HG02763 (cell line): ENCODE measurements around the gene DNAJB4.
"Not testable (repeated sequence)": the region's sequence is repeated elsewhere in the genome, so short reads cannot be mapped to it uniquely, and the experiment has no call there.

Source experiments
- ATAC-seq: cut with Tn5 transposase; IDR thresholded peaks from one replicate; pipeline ENCODE4 v1.9.1; 2021; ENCODE audit warnings: mild to moderate bottlenecking, moderate library complexity; ENCODE audit not compliant: unreplicated experiment

Gene DNAJB4

DNA sequence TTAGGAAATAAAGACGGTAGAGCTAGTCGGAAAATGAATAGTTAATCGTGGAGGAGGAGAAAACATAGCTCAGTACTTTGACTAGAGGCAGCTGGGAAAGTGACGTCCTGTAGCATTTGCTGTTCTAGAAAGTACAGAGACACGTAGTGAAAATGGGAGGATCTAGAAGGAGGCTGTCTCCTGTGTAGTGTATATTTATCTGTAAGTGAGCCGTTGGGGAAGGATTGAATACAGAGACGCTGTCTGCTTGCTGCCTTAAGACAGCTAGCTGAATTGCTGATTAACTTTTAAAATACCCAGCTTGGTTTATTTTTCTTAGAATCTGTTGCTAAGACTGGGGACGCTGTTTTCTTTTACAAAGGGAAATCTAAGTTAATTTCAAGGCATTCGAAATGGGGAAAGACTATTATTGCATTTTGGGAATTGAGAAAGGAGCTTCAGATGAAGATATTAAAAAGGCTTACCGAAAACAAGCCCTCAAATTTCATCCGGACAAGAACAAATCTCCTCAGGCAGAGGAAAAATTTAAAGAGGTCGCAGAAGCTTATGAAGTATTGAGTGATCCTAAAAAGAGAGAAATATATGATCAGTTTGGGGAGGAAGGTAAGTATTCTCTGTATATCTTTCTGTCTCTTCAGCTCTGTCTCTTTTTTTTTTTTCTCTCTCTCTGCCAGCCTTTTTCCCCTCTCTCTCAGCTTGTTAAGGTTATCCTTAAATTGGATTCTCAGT lies at the start of gene DNAJB4:
TSS of gene DNAJB4 (plus strand) at position 221 of the 729 bp plus-strand sequence. CDS start at position 393, 172 bp downstream.
- peak; percentile 99 for ATAC-seq

GRCh38 chr1:77955709-77956108 lies 49.0 kb upstream of the DNAJB4 start:
- ATAC-seq = no peak

DNA sequence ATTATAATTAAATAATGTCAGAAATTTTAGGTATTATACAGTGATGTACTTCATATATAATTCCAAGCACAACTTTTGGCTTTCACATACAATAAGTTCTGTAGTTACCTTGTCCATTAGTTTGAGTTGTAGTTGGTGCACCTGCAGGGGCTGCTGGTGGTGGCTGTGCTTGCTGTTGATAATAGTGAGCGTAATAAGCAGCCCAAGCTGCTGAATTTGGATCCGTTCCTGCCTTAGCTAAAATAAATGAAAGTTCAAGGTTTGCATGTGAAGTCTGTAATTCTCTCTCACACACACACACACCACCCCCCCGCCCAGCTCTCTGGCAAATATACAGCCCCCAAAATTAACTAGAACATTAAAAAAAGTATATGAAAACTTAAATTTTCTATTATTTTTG lies 48.3 kb upstream of the DNAJB4 start:
- no peak for ATAC-seq

- ATAC-seq = no peak
Observed at GRCh38 chr1:77958391-77958790, 46.3 kb upstream of the DNAJB4 start.

DNA sequence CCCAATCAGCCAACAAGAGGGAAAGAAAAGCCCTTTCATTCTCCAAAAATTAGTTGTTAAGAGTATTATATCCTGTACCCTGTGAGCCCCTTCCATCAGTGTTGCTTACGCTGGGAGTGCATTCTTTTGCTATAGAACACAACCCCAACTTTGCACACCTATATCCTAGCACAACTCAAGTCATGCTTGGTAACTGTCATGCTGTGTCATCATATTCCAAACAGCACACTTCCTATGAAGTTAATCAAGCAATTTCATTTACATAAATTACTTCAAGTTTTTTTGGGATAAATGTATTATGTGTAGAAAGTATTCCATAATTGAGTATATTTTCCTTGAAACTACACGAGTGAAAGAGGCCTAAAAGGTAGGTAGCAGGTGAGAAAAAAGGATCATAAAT lies 45.9 kb upstream of the DNAJB4 start:
- ATAC-seq = no peak

DNA sequence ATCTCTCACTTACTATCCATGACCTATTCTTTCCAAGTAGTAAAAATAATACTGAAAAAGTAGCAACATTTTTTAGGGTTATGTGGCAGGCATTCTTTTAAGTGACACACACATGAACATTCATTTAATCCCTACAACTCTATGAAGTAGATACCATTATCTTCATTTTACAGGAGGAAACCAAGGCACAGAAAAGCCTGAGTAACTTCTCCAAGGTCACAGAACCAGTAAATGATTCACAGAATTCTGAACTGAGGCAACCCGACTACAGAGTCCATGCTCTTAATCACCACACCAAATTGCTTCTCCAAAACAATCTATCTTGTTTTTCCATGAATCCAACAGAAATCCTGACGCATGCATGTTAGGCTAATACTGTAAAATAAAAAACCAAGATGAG lies 43.3 kb upstream of the DNAJB4 start:
- ATAC-seq = no peak

DNA sequence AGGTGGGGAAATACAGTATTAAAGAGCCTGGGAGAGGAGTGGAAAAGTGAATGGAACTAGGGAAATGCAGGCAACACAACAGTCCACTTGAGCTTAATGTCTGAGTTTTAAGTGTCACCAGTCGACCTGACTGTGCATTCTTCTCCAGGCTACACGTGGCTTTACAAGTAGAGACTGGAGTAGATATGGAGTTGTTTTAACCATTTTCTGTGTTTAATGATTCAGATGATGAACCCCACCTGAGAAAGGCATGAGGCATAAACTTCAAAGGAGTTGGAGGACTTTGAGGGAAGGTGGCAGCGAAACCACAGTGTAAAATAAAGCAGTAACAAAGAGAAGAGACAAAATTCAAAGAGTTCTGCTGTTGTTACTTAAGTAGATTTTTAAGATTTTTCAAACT lies 38.4 kb upstream of the DNAJB4 start:
- no peak for ATAC-seq

- no peak for ATAC-seq
Observed at GRCh38 chr1:77970192-77970591, 34.5 kb upstream of the DNAJB4 start.

DNA sequence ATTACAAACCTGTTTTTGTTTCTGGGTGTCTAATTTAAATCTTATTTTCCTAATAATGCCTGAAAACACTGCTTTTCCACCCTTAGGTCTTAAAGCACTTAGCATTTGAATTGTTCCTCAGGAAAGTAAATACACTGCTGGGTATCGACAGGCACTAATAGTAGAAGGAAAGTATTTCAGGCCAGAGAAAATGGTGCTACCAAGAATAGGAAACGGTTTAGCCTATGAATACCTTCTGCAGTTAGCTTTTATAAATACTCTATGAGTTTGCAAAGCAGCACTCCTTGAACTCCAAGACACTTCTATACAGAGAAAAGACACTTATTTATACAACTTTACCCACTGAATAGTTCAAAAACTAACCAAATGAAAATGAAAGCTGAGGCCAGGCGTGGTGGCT lies 32.7 kb upstream of the DNAJB4 start:
- ATAC-seq = no peak

- no peak for ATAC-seq
Observed at GRCh38 chr1:77975386-77975785, 29.4 kb upstream of the DNAJB4 start.

GRCh38 chr1:77975907-77976306 lies 28.8 kb upstream of the DNAJB4 start:
- no peak for ATAC-seq

- no peak for ATAC-seq
Observed at GRCh38 chr1:77976433-77977076, 28.2 kb upstream of the DNAJB4 start.

DNA sequence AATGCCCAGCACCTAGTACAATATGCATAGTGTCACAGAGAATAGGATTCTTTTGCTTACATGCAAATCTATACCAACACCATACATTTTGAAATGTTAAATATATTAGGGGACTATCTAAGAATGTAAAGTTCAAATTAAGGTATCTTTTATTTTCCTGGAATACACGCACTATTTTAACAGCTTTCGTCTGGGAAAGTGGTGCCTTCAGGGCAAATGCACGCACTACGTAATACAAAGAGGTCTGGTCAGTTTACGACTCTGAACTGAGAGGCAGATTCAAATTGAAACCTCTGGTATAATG lies 26.8 kb upstream of the DNAJB4 start:
- ATAC-seq = no peak

GRCh38 chr1:77978293-77978968 lies 26.3 kb upstream of the DNAJB4 start:
- peak; percentile 68 for ATAC-seq

- peak; percentile 73 for ATAC-seq
Observed at GRCh38 chr1:77978969-77979876, 25.5 kb upstream of the DNAJB4 start, which contains the start of gene FUBP1. TSS of gene FUBP1 (minus strand) at chr1:77979072. CDS start at chr1:77979004, 68 bp downstream.

- not testable (repeated sequence) for ATAC-seq
Observed at GRCh38 chr1:77983352-77983996, 21.3 kb upstream of the DNAJB4 start.

GRCh38 chr1:77983997-77984355 lies 20.8 kb upstream of the DNAJB4 start:
- ATAC-seq = no peak

- ATAC-seq = no peak
Observed at GRCh38 chr1:77984629-77985028, 20.1 kb upstream of the DNAJB4 start.

- no peak for ATAC-seq
Observed at GRCh38 chr1:77986810-77987209, 17.9 kb upstream of the DNAJB4 start.

- no peak for ATAC-seq
Observed at GRCh38 chr1:77987919-77988318, 16.8 kb upstream of the DNAJB4 start.

GRCh38 chr1:77989744-77990143 lies 15.0 kb upstream of the DNAJB4 start:
- no peak for ATAC-seq
